Endothelial cell of umbilical vein (primary cell): ENCODE results near the gene ERBB2. TPM values are rescaled to one million over a fixed set of nuclear protein-coding genes. Genes with fewer than 3 reads are reported as not detected.

Experiments used
- BruUV-seq: library from RNA; stranded (reverse); fragments of 400-500 nt; replicated peaks from 2 replicates; lab custom pipeline; 2021; lab: Mats Ljungman, UMichigan
- CTCF ChIA-PET: fragments of 300-600, 350-600 bp; sonication (Branson Sonifier 250); formaldehyde crosslinking; loops from one replicate; lab custom pipeline; 2021; ENCODE audit warnings: antibody characterized with exemption, inconsistent platforms; lab: Charles Lee
- POLR2A ChIA-PET: fragments of 300-600, 350-600 bp; sonication (Branson Sonifier 250); formaldehyde crosslinking; loops from one replicate; lab custom pipeline; 2021; ENCODE audit warnings: antibody characterized with exemption, inconsistent platforms; lab: Charles Lee
- DNase-seq: peaks from one replicate; pipeline ENCODE4 v3.0.0-alpha.2; 2011; ENCODE audit warnings: low read depth, low spot score
- FAIRE-seq: peaks from 2 replicates; lab custom pipeline; 2011; peaks lifted over from hg19 to GRCh38; lab: Jason Lieb, UNC
- H2AFZ ChIP-seq: 2 replicates; pipeline ENCODE4 v1.6.0; 2012; ENCODE audit warnings: low read depth, low read length, control low read depth, inconsistent platforms
- H3K27ac ChIP-seq: 2 replicates; pipeline ENCODE4 v1.5.1; 2011; ENCODE audit warnings: low read depth, mild to moderate bottlenecking, control low read depth, low read length, moderate library complexity; ENCODE audit not compliant: insufficient read depth
- H3K27me3 ChIP-seq, 2 experiments: 2 replicates each; pipeline versions ENCODE4 v1.6.0 to v1.6.1; 2011; ENCODE audit warnings: low read length in 2 of 2, mixed read lengths in 1 of 2; ENCODE audit not compliant: control insufficient read depth in 2 of 2, insufficient read depth in 2 of 2
- H3K36me3 ChIP-seq, 2 experiments: 2 replicates in 1 of 2; 3 replicates in 1 of 2; pipeline ENCODE4 v1.5.1; 2011; ENCODE audit warnings: low read length in 2 of 2, mild to moderate bottlenecking in 1 of 2, moderate library complexity in 1 of 2; ENCODE audit not compliant: control insufficient read depth in 2 of 2, insufficient read depth in 2 of 2; ENCODE audit errors: extremely low read depth in 1 of 2
- H3K4me1 ChIP-seq: 3 replicates; pipeline ENCODE4 v1.5.1; 2011; ENCODE audit warnings: mild to moderate bottlenecking, low read length; ENCODE audit not compliant: control insufficient read depth, insufficient read depth; ENCODE audit errors: extremely low read depth
- H3K4me2 ChIP-seq: 2 replicates; pipeline ENCODE4 v1.6.1; 2011; ENCODE audit warnings: low read length, control low read depth, mixed read lengths; ENCODE audit not compliant: insufficient read depth
- H3K4me3 ChIP-seq, 3 experiments: fragments of 200-600 bp in 1 of 3; sonication (generic), shearing (Covaris generic) in 1 of 3; replicated peaks in 1 of 3; 2 replicates each; pipeline ENCODE4 v1.5.1; 2011 to 2016; ENCODE audit warnings: control low read depth in 3 of 3, low read length in 3 of 3, mild to moderate bottlenecking in 2 of 3, inconsistent platforms in 1 of 3, low read depth in 1 of 3, moderate library complexity in 1 of 3; ENCODE audit not compliant: insufficient read depth in 1 of 3
- H3K79me2 ChIP-seq: 2 replicates; pipeline ENCODE4 v1.6.0; 2012; ENCODE audit warnings: low read length, inconsistent platforms; ENCODE audit not compliant: control insufficient read depth, insufficient read depth
- H3K9ac ChIP-seq: replicated peaks from 2 replicates; pipeline ENCODE3; 2011; ENCODE audit warnings: low read length, control low read depth; ENCODE audit not compliant: insufficient read depth; ENCODE audit errors: extremely low read depth
- H3K9me1 ChIP-seq: replicated peaks from 3 replicates; pipeline ENCODE4 v1.6.0; 2011; ENCODE audit warnings: mild to moderate bottlenecking, low read length; ENCODE audit not compliant: control insufficient read depth, insufficient read depth; ENCODE audit errors: extremely low read depth
- H3K9me3 ChIP-seq: replicated peaks from 2 replicates; pipeline ENCODE4 v1.5.1; 2012; ENCODE audit warnings: low read length, inconsistent platforms; ENCODE audit not compliant: control insufficient read depth, insufficient read depth
- H4K20me1 ChIP-seq: replicated peaks from 2 replicates; pipeline ENCODE3; 2011; ENCODE audit warnings: mild to moderate bottlenecking, low read length; ENCODE audit not compliant: control insufficient read depth, insufficient read depth; ENCODE audit errors: extremely low read depth
- JUN ChIP-seq: IDR thresholded peaks from 2 replicates; pipeline ENCODE4 v1.6.1; 2011; ENCODE audit warnings: borderline replicate concordance, low read depth; ENCODE audit not compliant: insufficient read length, insufficient read depth
- POLR2AphosphoS5 ChIP-seq: IDR thresholded peaks from 2 replicates; pipeline ENCODE4 v1.6.1; 2012; ENCODE audit warnings: low read depth, mild to moderate bottlenecking, control low read depth, low read length, moderate library complexity; ENCODE audit not compliant: insufficient read depth
- dilution Hi-C: fragments of 300-500 bp; cut with MboI; formaldehyde crosslinking; loops from one replicate; pipeline ENCODE4 v1.15.0; 2019; ENCODE audit warnings: low sequenced_read_pairs; ENCODE audit not compliant: extremely low pct_ligation_motif_present
- intact Hi-C: fragments of 100-400 bp; cut with micrococcal nuclease; formaldehyde crosslinking; loops from one replicate; pipeline ENCODE4 v1.10.0; 2022
- polyA plus RNA-seq, 4 experiments: library from polyadenylated mRNA; depleted of rRNA in 3 of 4; stranded (reverse) in 3 of 4; unstranded in 1 of 4; fragments of >200 nt; gene quantifications; 2 replicates each; pipeline versions ENCODE4 v1.2.1 to v1.2.3, GENCODE V29; 2011 to 2012; ENCODE audit warnings: missing spikeins in 1 of 4
- total RNA-seq: library from RNA; stranded (reverse); gene quantifications from 2 replicates; pipeline ENCODE4 v1.2.3, GENCODE V29; 2021
- TF ChIP-seq, protein P1 (sequence below), 2 donors: IDR thresholded peaks; 1 replicate in 1 of 2; 2 replicates in 1 of 2; pipeline ENCODE4 v1.5.1; 2011; ENCODE audit warnings: low read length in 2 of 2, mild to moderate bottlenecking in 2 of 2, moderate library complexity in 2 of 2, control low read depth in 1 of 2, inconsistent platforms in 1 of 2, low read depth in 1 of 2; ENCODE audit not compliant: insufficient read depth in 1 of 2; ENCODE audit errors: extremely low read depth in 1 of 2

Gene ERBB2
- total and polyA plus RNA-seq, 2 donors (not counting 3 experiments of a cell fraction or from before 2014, with no cell fraction given): 20.6 to 32.9 TPM

- no peaks in the 10 kb centered on the region for H3K4me1 ChIP-seq
- no peaks in the 10 kb centered on the region for H4K20me1 ChIP-seq
- H3K4me2 ChIP-seq: no peak overlapping the region
- CTCF ChIA-PET: interaction anchor here (1.8 kb wide), 1 partner anchor 55 kb away, joined by 5 read pairs; no protein-coding TSS in a partner anchor
- dilution Hi-C loops (no loop called here), intact Hi-C loops (no loop called here)
- H3K27ac ChIP-seq: no peak overlapping the region
- BruUV-seq: no TSS peak
- H2AFZ ChIP-seq: no peak overlapping the region
- H3K9me3 ChIP-seq: no peaks in the 10 kb centered on the region
- H3K4me3 ChIP-seq: no peak overlapping the region
- H3K9ac ChIP-seq: no peak overlapping the region
- H3K36me3 ChIP-seq: no peaks in the 10 kb centered on the region
- H3K27me3 ChIP-seq: no peaks in the 10 kb centered on the region
- no peaks in the 10 kb centered on the region for H3K9me1 ChIP-seq
- H3K79me2 ChIP-seq: no peaks in the 10 kb centered on the region
- no peak for DNase-seq
- TF ChIP-seq JUN: no peak
- TF ChIP-seq, protein P1, sequence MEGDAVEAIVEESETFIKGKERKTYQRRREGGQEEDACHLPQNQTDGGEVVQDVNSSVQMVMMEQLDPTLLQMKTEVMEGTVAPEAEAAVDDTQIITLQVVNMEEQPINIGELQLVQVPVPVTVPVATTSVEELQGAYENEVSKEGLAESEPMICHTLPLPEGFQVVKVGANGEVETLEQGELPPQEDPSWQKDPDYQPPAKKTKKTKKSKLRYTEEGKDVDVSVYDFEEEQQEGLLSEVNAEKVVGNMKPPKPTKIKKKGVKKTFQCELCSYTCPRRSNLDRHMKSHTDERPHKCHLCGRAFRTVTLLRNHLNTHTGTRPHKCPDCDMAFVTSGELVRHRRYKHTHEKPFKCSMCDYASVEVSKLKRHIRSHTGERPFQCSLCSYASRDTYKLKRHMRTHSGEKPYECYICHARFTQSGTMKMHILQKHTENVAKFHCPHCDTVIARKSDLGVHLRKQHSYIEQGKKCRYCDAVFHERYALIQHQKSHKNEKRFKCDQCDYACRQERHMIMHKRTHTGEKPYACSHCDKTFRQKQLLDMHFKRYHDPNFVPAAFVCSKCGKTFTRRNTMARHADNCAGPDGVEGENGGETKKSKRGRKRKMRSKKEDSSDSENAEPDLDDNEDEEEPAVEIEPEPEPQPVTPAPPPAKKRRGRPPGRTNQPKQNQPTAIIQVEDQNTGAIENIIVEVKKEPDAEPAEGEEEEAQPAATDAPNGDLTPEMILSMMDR (IDR thresholded peaks at IDR 0.05; ENCODE audit: extremely low read depth in 1 of 2, insufficient read depth in 1 of 2, low read depth in 1 of 2, low read length in 2 of 2): no peak
- no peak for TF ChIP-seq POLR2AphosphoS5
- POLR2A ChIA-PET: no interaction called here
- no peak for FAIRE-seq
Measured at GRCh38 chr17:39678340-39679116, 21.3 kb upstream of the ERBB2 start.
